IMR-90 (cell line): Measurements from ENCODE around the gene CAP2. TPM values are rescaled to one million over a fixed set of nuclear protein-coding genes. Genes with fewer than 3 reads are reported as not detected.
A peak's percentile ranks its signal among the peaks of the same experiment; 100 is the strongest.

Source experiments
- ATAC-seq: fragments of 200-7000 bp; cut with Tn5 transposase; 2 replicates; pipeline ENCODE4 v1.9.1; 2020; ENCODE audit warnings: low read depth, mild to moderate bottlenecking, moderate library complexity
- BruUV-seq: library from RNA; stranded (reverse); fragments of 400-500 nt; replicated peaks from 2 replicates; lab custom pipeline; 2021; lab: Mats Ljungman, UMichigan
- CTCF ChIA-PET: fragments of 300-600 bp; formaldehyde crosslinking; extraction: SDS; loops from one replicate; lab custom pipeline; 2021; ENCODE audit warnings: antibody characterized with exemption; lab: Yijun Ruan, JAX
- POLR2A ChIA-PET: fragments of 300-600 bp; sonication (Branson Sonifier 250); formaldehyde crosslinking; loops from one replicate; lab custom pipeline; 2022; ENCODE audit warnings: antibody characterized with exemption; ENCODE audit not compliant: unreplicated experiment; lab: Charles Lee
- DNase-seq: peaks from one replicate; pipeline ENCODE4 v3.0.0; 2013
- H2AFZ ChIP-seq: replicated peaks from 2 replicates; pipeline ENCODE3; 2013; ENCODE audit warnings: low read length, mild to moderate bottlenecking; ENCODE audit not compliant: poor library complexity
- H2AK5ac ChIP-seq: 2 replicates; pipeline ENCODE4 v1.6.1; 2013; ENCODE audit warnings: low read depth, low read length, inconsistent platforms
- H2AK9ac ChIP-seq: replicated peaks from 2 replicates; pipeline ENCODE3; 2013; ENCODE audit warnings: mild to moderate bottlenecking, low read depth, low read length, moderate library complexity; ENCODE audit not compliant: poor library complexity
- H2BK120ac ChIP-seq: 2 replicates; pipeline ENCODE4 v1.6.1; 2013; ENCODE audit warnings: low read depth, low read length, inconsistent platforms
- H2BK15ac ChIP-seq: 3 replicates; pipeline ENCODE4 v1.6.1; 2013; ENCODE audit warnings: low read depth, low read length, inconsistent platforms
- H2BK20ac ChIP-seq: 2 replicates; pipeline ENCODE4 v1.6.1; 2013; ENCODE audit warnings: low read depth, mild to moderate bottlenecking, inconsistent platforms, low read length, moderate library complexity
- H2BK5ac ChIP-seq: 2 replicates; pipeline ENCODE4 v1.6.1; 2013; ENCODE audit warnings: mild to moderate bottlenecking, low read depth, low read length, inconsistent platforms; ENCODE audit not compliant: poor library complexity, severe bottlenecking
- H3K14ac ChIP-seq: replicated peaks from 2 replicates; pipeline ENCODE4 v1.6.1; 2013; ENCODE audit warnings: low read depth, low read length, inconsistent platforms
- H3K18ac ChIP-seq: 2 replicates; pipeline ENCODE4 v1.6.1; 2013; ENCODE audit warnings: low read depth, low read length, control low read depth
- H3K23ac ChIP-seq: 2 replicates; pipeline ENCODE4 v1.6.1; 2013; ENCODE audit warnings: low read depth, low read length, inconsistent platforms
- H3K27ac ChIP-seq: 2 replicates; pipeline ENCODE4 v1.5.1; 2013; ENCODE audit warnings: mild to moderate bottlenecking, control low read depth, low read length; ENCODE audit not compliant: insufficient read depth
- H3K27me3 ChIP-seq: 2 replicates; pipeline ENCODE4 v1.6.1; 2013; ENCODE audit warnings: low read length; ENCODE audit not compliant: control insufficient read depth, insufficient read depth
- H3K36me3 ChIP-seq: 2 replicates; pipeline ENCODE4 v1.6.1; 2013; ENCODE audit warnings: low read length, mixed read lengths; ENCODE audit not compliant: control insufficient read depth, insufficient read depth
- H3K4ac ChIP-seq: 2 replicates; pipeline ENCODE4 v1.6.1; 2013; ENCODE audit warnings: low read depth, low read length, inconsistent platforms
- H3K4me1 ChIP-seq: 2 replicates; pipeline ENCODE4 v1.6.1; 2013; ENCODE audit warnings: low read length, mixed read lengths; ENCODE audit not compliant: control insufficient read depth, insufficient read depth
- H3K4me2 ChIP-seq: 2 replicates; pipeline ENCODE4 v1.6.1; 2013; ENCODE audit warnings: low read depth, mild to moderate bottlenecking, control low read depth, low read length, moderate library complexity
- H3K4me3 ChIP-seq: 2 replicates; pipeline ENCODE4 v1.5.1; 2013; ENCODE audit warnings: low read depth, mild to moderate bottlenecking, control low read depth, low read length, moderate library complexity; ENCODE audit not compliant: insufficient read depth
- H3K56ac ChIP-seq: 2 replicates; pipeline ENCODE4 v1.6.1; 2013; ENCODE audit warnings: low read length, inconsistent platforms; ENCODE audit not compliant: insufficient read depth; ENCODE audit errors: extremely low read depth
- H3K79me1 ChIP-seq, 2 experiments: 2 replicates each; pipeline ENCODE4 v1.6.1; 2013; ENCODE audit warnings: low read length in 2 of 2, inconsistent platforms in 1 of 2, low read depth in 1 of 2
- H3K9ac ChIP-seq: 2 replicates; pipeline ENCODE4 v1.6.1; 2013; ENCODE audit warnings: low read depth, low read length, control low read depth
- H3K9me1 ChIP-seq: 2 replicates; pipeline ENCODE4 v1.6.1; 2013; ENCODE audit warnings: low read length, inconsistent platforms; ENCODE audit not compliant: insufficient read depth
- H3K9me3 ChIP-seq: 2 replicates; pipeline ENCODE4 v1.6.1; 2013; ENCODE audit warnings: low read length; ENCODE audit not compliant: control insufficient read depth, insufficient read depth
- H4K20me1 ChIP-seq: 2 replicates; pipeline ENCODE4 v1.6.1; 2013; ENCODE audit warnings: low read length, inconsistent platforms; ENCODE audit not compliant: insufficient read depth
- H4K5ac ChIP-seq: 2 replicates; pipeline ENCODE4 v1.6.1; 2013; ENCODE audit warnings: mild to moderate bottlenecking, low read depth, low read length, control low read depth
- H4K8ac ChIP-seq, 2 experiments: 2 replicates each; pipeline ENCODE4 v1.6.1; 2013; ENCODE audit warnings: low read depth in 2 of 2, low read length in 2 of 2, control low read depth in 1 of 2, inconsistent platforms in 1 of 2
- H4K91ac ChIP-seq: 2 replicates; pipeline ENCODE4 v1.6.1; 2013; ENCODE audit warnings: low read depth, low read length, inconsistent platforms; ENCODE audit not compliant: insufficient read depth
- BHLHE40 ChIP-seq: fragments of 150-350 bp; IDR thresholded peaks from 2 replicates; pipeline ENCODE4 v1.6.1; 2016; ENCODE audit warnings: mild to moderate bottlenecking, low read depth, low read length
- CHD1 ChIP-seq: IDR thresholded peaks from 2 replicates; pipeline ENCODE4 v1.6.1; 2012; ENCODE audit warnings: low read depth, low read length, improper control_type of control experiment
- ELK1 ChIP-seq: fragments of 150-350 bp; IDR thresholded peaks from 2 replicates; pipeline ENCODE4 v1.6.1; 2016; ENCODE audit warnings: low read depth, mild to moderate bottlenecking, low read length, moderate library complexity, borderline replicate concordance
- MAZ ChIP-seq: IDR thresholded peaks from 2 replicates; pipeline ENCODE4 v1.6.1; 2012; ENCODE audit warnings: low read depth, mild to moderate bottlenecking, low read length, improper control_type of control experiment, moderate library complexity, borderline replicate concordance
- USF2 ChIP-seq: fragments of 150-350 bp; IDR thresholded peaks from 2 replicates; pipeline ENCODE4 v1.6.1; 2017; ENCODE audit warnings: mild to moderate bottlenecking, antibody characterized with exemption, low read length, low read depth
- WGBS, 2 experiments: methylation state at CpG; one replicate each; pipeline versions ENCODE4 v1.1.5 to v1.1.7; 2013; ENCODE audit warnings: missing lambda C conversion rate in 2 of 2; ENCODE audit not compliant: insufficient read length in 1 of 2; ENCODE audit errors: extremely low coverage in 2 of 2; 5-methylcytosine and 5-hydroxymethylcytosine counted together
- dilution Hi-C: fragments of 300-500 bp; cut with HindIII; formaldehyde crosslinking; loops from one replicate; pipeline ENCODE4 v1.14.3; 2018; ENCODE audit warnings: low sequenced_read_pairs; ENCODE audit not compliant: unreplicated experiment
- in situ Hi-C: fragments of 300-500 bp; cut with MboI; formaldehyde crosslinking; loops from 3 replicates; pipeline ENCODE4 v1.14.3; 2019; ENCODE audit warnings: low sequenced_read_pairs, inconsistent platforms, mixed read lengths
- intact Hi-C: fragments of 100-400 bp; cut with micrococcal nuclease; formaldehyde crosslinking; loops from 2 replicates; pipeline ENCODE4 v1.10.0; 2022
- polyA plus RNA-seq, 3 experiments: library from polyadenylated mRNA; depleted of rRNA; stranded (reverse); fragments of >200 nt; gene quantifications; 2 replicates each; pipeline ENCODE4 v1.2.3, GENCODE V29; 2012; ENCODE audit warnings: low replicate concordance in 1 of 3
- total RNA-seq: library from RNA; depleted of rRNA; stranded (reverse); fragments of >200 nt; gene quantifications from 2 replicates; pipeline ENCODE4 v1.2.3, GENCODE V29; 2012

Gene CAP2
- total and polyA plus RNA-seq, 2 of the 4 experiments (the other 2 are of a cell fraction) = 14.5 to 27.5 TPM

GRCh38 chr6:17505767-17506280 is 112.4 kb downstream of the CAP2 start:
- Histone ChIP-seq H3K9me3 (no peaks in the 10 kb centered on the region), H2BK15ac (no peak overlapping the region), H3K14ac (no peak overlapping the region), H4K91ac (no peak overlapping the region), H3K4me2 (no peak overlapping the region), H3K9me1 (peaks cover 12% of the 10 kb centered on the region), H2AFZ (no peak overlapping the region), H4K8ac (no peak overlapping the region), H3K36me3 (peaks cover 6% of the 10 kb centered on the region; the same call in 1 of the 2 replicates), H3K4me3 (no peak overlapping the region), H3K4ac (peak overlapping the region; percentile 47; the same call in 1 of the 2 replicates), H3K27ac (no peak overlapping the region), H3K56ac (no peak overlapping the region), H2AK5ac (peak overlapping the region; percentile 46; the same call in 1 of the 2 replicates), H3K23ac (no peak overlapping the region), H3K18ac (no peak overlapping the region), H2BK20ac (0 out of 2 replicates have a peak overlapping the region, but pooled peaks have one; percentile 4), H2BK5ac (no peak overlapping the region), H2BK120ac (no peak overlapping the region), H4K20me1 (no peaks in the 10 kb centered on the region; the same call in 1 of the 2 replicates), H2AK9ac (no peak overlapping the region), H3K27me3 (no peaks in the 10 kb centered on the region), H4K5ac (no peak overlapping the region), H3K79me1 (peaks cover 0 to 16% of the 10 kb centered on the region in 2 experiments; a peak in 1 of 4 replicates), H3K9ac (no peak overlapping the region), H3K4me1 (peaks cover 4% of the 10 kb centered on the region; the same call in 1 of the 2 replicates)
- TF ChIP-seq MAZ = no peak
- TF ChIP-seq USF2 = no peak
- no peak for TF ChIP-seq ELK1
- TF ChIP-seq CHD1 = no peak
- no peak for TF ChIP-seq BHLHE40
- ATAC-seq (peak; percentile 97), DNase-seq (peak; percentile 67)
- dilution Hi-C loops (no loop called here), intact Hi-C loops (loop anchor here (1.0 kb wide), 1 partner anchor 337 kb away; no protein-coding TSS in a partner anchor), in situ Hi-C loops (no loop called here)
- ChIA-PET CTCF (interaction anchor here (0.5 to 1.2 kb wide), 6 partner anchors 12 to 1063 kb away, joined by 3 read pairs; no protein-coding TSS in a partner anchor), POLR2A (no interaction called here)
- BruUV-seq = no TSS peak
- no CpG with 5 or more reads among the region's 5 CpGs for WGBS, 2 experiments
